Endothelial cell (in vitro differentiated cells): ENCODE measurements around the gene DOLPP1. TPM values are rescaled to one million over a fixed set of nuclear protein-coding genes. Genes with fewer than 3 reads are reported as not detected.
"Not testable (repeated sequence)": the region's sequence is repeated elsewhere in the genome, so short reads cannot be mapped to it uniquely, and the experiment has no call there.

ENCODE experiments used
- DNase-seq: peaks from one replicate; pipeline ENCODE4 v3.0.0; 2021; ENCODE audit warnings: low spot score
- H3K27ac Mint-ChIP-seq: one replicate; pipeline ENCODE4 v1.8.0; 2021; ENCODE audit warnings: mixed read lengths, inconsistent platforms; ENCODE audit not compliant: unreplicated experiment
- H3K27me3 Mint-ChIP-seq: one replicate; pipeline ENCODE4 v1.8.0; 2021; ENCODE audit warnings: mild to moderate bottlenecking, moderate library complexity, mixed read lengths, inconsistent platforms; ENCODE audit not compliant: unreplicated experiment
- H3K36me3 Mint-ChIP-seq: one replicate; pipeline ENCODE4 v1.8.0; 2021; ENCODE audit warnings: mild to moderate bottlenecking, low read depth, mixed read lengths, inconsistent platforms; ENCODE audit not compliant: unreplicated experiment
- H3K4me1 Mint-ChIP-seq: one replicate; pipeline ENCODE4 v1.8.0; 2021; ENCODE audit warnings: mild to moderate bottlenecking, mixed read lengths, inconsistent platforms; ENCODE audit not compliant: unreplicated experiment
- H3K4me3 Mint-ChIP-seq: one replicate; pipeline ENCODE4 v1.8.0; 2021; ENCODE audit warnings: mild to moderate bottlenecking, mixed read lengths, inconsistent platforms; ENCODE audit not compliant: unreplicated experiment
- H3K9me3 Mint-ChIP-seq: one replicate; pipeline ENCODE4 v1.8.0; 2021; ENCODE audit warnings: mixed read lengths, inconsistent platforms; ENCODE audit not compliant: unreplicated experiment
- CTCF ChIP-seq: fragments of 200-600 bp; sonication (generic); IDR thresholded peaks from one replicate; pipeline ENCODE4 v1.5.0; 2021; ENCODE audit warnings: antibody characterized with exemption; ENCODE audit not compliant: unreplicated experiment
- long read RNA-seq: library from polyadenylated mRNA; unstranded; transcript quantifications from one replicate; pipeline ENCODE4 v2.0.0, GENCODE V29; 2020; ENCODE audit not compliant: unreplicated experiment
- total RNA-seq: library from RNA; stranded (reverse); fragmentation: NEBNext Ultra II Directional; extraction: Animal tissue kit (Norgen Biotek cat#: 25700); gene quantifications from one replicate; pipeline ENCODE4 v1.2.1, GENCODE V29; 2021; ENCODE audit not compliant: unreplicated experiment

The DOLPP1 gene
- 21.4 TPM for total RNA-seq
- long read RNA-seq, transcript DOLPP1-202 (8 exons, 2,177 nt) = major isoform, 12 of 17 reads
- long read RNA-seq, partial matches to known transcripts = 0 of 17 reads
- long read RNA-seq, other reads (novel, unspliced or antisense) = 2 of 17 reads

GRCh38 chr9:129080601-129081387, at the start of gene DOLPP1:
Gene DOLPP1, plus strand, starts transcription at chr9:129081111. Its CDS starts 21 bp downstream, at chr9:129081132.
- Mint-ChIP-seq H3K4me3 (peak within 1 kb of the TSS; percentile 92), H3K4me1 (peaks cover 8% of the 10 kb centered on the region), H3K27ac (no peak within 1 kb of the TSS), H3K36me3 (peaks cover 5% of the 10 kb centered on the region), H3K27me3 (peaks cover 7% of the 10 kb centered on the region), H3K9me3 (no peaks in the 10 kb centered on the region)
- DNase-seq = peak; percentile 98
- TF ChIP-seq CTCF = no peak

GRCh38 chr9:129031514-129031913, 49.4 kb upstream of the DOLPP1 start:
- no peak for TF ChIP-seq CTCF
- DNase-seq = no peak
- H3K4me1 Mint-ChIP-seq = peaks cover 13% of the 10 kb centered on the region
- peaks cover 4% of the 10 kb centered on the region for H3K36me3 Mint-ChIP-seq
- H3K27me3 Mint-ChIP-seq = peaks cover 2% of the 10 kb centered on the region
- no peak overlapping the region for H3K27ac Mint-ChIP-seq
- no peak overlapping the region for H3K4me3 Mint-ChIP-seq
- no peaks in the 10 kb centered on the region for H3K9me3 Mint-ChIP-seq

- Mint-ChIP-seq H3K27me3 (peaks cover 2% of the 10 kb centered on the region), H3K4me1 (peaks cover 16% of the 10 kb centered on the region), H3K27ac (no peak overlapping the region), H3K9me3 (no peaks in the 10 kb centered on the region), H3K4me3 (no peak overlapping the region), H3K36me3 (peaks cover 4% of the 10 kb centered on the region)
- no peak for TF ChIP-seq CTCF
- no peak for DNase-seq
Observed at GRCh38 chr9:129032541-129033159, 48.3 kb upstream of the DOLPP1 start.

- Mint-ChIP-seq H3K36me3 (peaks cover 4% of the 10 kb centered on the region), H3K4me1 (peaks cover 20% of the 10 kb centered on the region), H3K9me3 (no peaks in the 10 kb centered on the region), H3K27me3 (peaks cover 2% of the 10 kb centered on the region), H3K27ac (no peak overlapping the region), H3K4me3 (no peak overlapping the region)
- no peak for TF ChIP-seq CTCF
- no peak for DNase-seq
Observed at GRCh38 chr9:129033216-129033615, 47.7 kb upstream of the DOLPP1 start.

GRCh38 chr9:129035838-129036237, 45.1 kb upstream of the DOLPP1 start:
- H3K36me3 Mint-ChIP-seq, H3K27me3 Mint-ChIP-seq, DNase-seq, H3K9me3 Mint-ChIP-seq: not testable (repeated sequence)
- Mint-ChIP-seq H3K4me1 (peaks cover 22% of the 10 kb centered on the region), H3K4me3 (peak overlapping the region; percentile 97), H3K27ac (peak overlapping the region; percentile 22)
